Measurements from ENCODE around the gene CPSF4. TPM values are rescaled to one million over a fixed set of nuclear protein-coding genes. Genes with fewer than 3 reads are reported as not detected.

CPSF4 gene
- polyA plus RNA-seq, 6 donors from 2014 or later: 21.5 to 51.4 (median 24.5) TPM

DNA sequence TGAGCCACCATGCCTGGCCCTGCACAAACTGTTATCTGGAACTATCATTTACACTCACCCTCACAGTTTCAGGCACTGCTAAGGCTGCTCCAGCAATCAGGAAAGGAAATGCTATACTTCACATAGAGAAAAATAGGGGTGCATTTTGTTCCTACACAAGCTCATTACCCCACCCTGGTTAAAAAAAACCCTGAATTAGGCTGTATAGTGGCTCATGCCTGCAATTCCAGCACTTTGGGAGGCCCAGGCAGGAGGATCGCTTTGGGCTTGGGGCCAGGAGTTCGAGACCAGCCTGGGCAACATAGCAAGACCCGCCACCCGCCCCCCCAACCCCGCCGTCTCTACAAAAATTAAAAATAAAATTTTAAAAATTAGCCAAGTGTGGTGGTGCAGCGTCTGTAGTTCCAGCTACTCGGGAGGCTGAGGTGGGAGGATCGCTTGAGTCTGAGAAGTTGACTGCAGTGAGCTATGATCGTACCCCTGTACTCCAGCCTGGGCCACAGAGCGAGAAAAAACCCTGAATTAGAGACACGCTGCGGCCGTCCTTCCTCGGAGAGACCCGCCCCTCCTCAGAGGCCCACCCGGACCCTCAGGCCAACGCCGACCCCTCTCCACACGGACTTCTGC lies 684 bp upstream of the CPSF4 start:
- no peaks in the 10 kb centered on the region for H3K36me3 Mint-ChIP-seq
- ATAC-seq (ENCODE audit: low read depth in 2 of 2) (peak in 1 of 2 donors; percentile 17), DNase-seq (no peak)
- H3K9me3 Mint-ChIP-seq: no peaks in the 10 kb centered on the region
- no peaks in the 10 kb centered on the region for H3K27me3 Mint-ChIP-seq
- peak overlapping the region; percentile 20 to 97 (median 90) for H3K27ac Mint-ChIP-seq
- peaks cover 29 to 49% (median 39%) of the 10 kb centered on the region in 3 donors for H3K4me1 Mint-ChIP-seq
- peak overlapping the region; percentile 95 to 100 (median 98) for H3K4me3 Mint-ChIP-seq

DNA sequence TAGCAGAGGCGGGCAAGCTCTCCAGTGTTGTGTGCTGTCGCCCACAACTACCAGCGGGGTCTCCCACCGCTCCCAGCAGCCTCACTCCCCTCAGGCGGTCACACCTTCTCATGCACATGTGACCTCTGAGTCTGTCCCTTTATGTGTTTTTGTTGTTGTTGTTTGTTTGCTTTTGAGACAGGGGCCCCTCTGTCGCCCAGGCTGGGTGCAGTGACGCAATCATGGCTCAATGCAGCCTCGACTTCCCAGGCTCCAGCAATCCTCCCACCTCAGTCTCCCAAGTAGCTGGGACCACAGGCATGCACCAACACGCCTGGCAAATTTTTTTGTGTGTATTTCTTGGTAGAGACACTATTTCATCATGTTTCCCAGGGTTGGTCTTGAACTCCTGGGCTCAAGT lies 1.5 kb downstream of the CPSF4 start:
- H3K36me3 Mint-ChIP-seq: no peaks in the 10 kb centered on the region
- no peak for DNase-seq

GRCh38 chr7:99446096-99446495 lies 7.4 kb downstream of the CPSF4 start:
- H3K27ac Mint-ChIP-seq: peak overlapping the region in 1 of 6 donors; percentile 55
- no peak overlapping the region for H3K4me3 Mint-ChIP-seq

More for the DNA sequence above, 1.5 kb downstream of the CPSF4 start:
- no peaks in the 10 kb centered on the region for H3K27me3 Mint-ChIP-seq
- peak overlapping the region; percentile 95 to 100 (median 98) for H3K4me3 Mint-ChIP-seq
- ATAC-seq (ENCODE audit: low read depth in 2 of 2): no peak
- H3K9me3 Mint-ChIP-seq: no peaks in the 10 kb centered on the region
- peaks cover 37 to 56% (median 51%) of the 10 kb centered on the region in 3 donors for H3K4me1 Mint-ChIP-seq
- H3K27ac Mint-ChIP-seq: peak overlapping the region in 3 of 6 donors; percentile 55 to 98 (median 65)

GRCh38 chr7:99447943-99448342 lies 9.2 kb downstream of the CPSF4 start:
- ATAC-seq (ENCODE audit: low read depth in 2 of 2): no peak
- DNase-seq: no peak
- H3K27ac Mint-ChIP-seq: peak overlapping the region in 1 of 6 donors; percentile 89
- no peaks in the 10 kb centered on the region for H3K9me3 Mint-ChIP-seq
- no peaks in the 10 kb centered on the region for H3K27me3 Mint-ChIP-seq
- H3K4me3 Mint-ChIP-seq: no peak overlapping the region
- H3K36me3 Mint-ChIP-seq: no peaks in the 10 kb centered on the region
- H3K4me1 Mint-ChIP-seq: peaks cover 12 to 19% (median 13%) of the 10 kb centered on the region in 3 donors

More at GRCh38 chr7:99446096-99446495, 7.4 kb downstream of the CPSF4 start:
- no peaks in the 10 kb centered on the region for H3K36me3 Mint-ChIP-seq
- ATAC-seq (ENCODE audit: low read depth in 2 of 2) (no peak), DNase-seq (no peak)
- H3K27me3 Mint-ChIP-seq: no peaks in the 10 kb centered on the region
- no peaks in the 10 kb centered on the region for H3K9me3 Mint-ChIP-seq
- peaks cover 21 to 25% (median 21%) of the 10 kb centered on the region in 3 donors for H3K4me1 Mint-ChIP-seq

DNA sequence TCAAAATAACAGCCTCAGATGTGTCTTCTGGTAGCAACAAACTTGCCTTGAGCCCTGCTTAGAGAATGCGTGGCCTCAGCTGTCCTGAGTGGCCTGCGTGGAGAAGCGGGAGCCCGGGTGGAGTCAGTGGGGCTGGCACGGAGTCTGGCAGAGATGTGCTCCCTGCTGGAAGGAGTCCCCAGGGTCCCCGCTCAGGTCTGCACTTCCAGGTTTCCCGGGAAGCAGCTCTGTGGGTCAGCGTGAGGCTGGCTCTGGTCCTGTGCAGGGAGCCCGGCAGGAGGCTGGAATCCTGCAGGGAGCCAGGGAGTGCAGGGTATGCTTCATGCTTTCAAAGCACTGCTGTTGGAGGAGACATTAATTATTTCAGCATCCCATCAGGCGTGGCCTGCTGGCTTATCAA lies 10.1 kb downstream of the CPSF4 start:
- H3K9me3 Mint-ChIP-seq: no peaks in the 10 kb centered on the region
- DNase-seq (no peak), ATAC-seq (ENCODE audit: low read depth in 2 of 2) (no peak)
- no peaks in the 10 kb centered on the region for H3K27me3 Mint-ChIP-seq
- peaks cover 7 to 13% (median 9%) of the 10 kb centered on the region in 3 donors for H3K4me1 Mint-ChIP-seq
- H3K27ac Mint-ChIP-seq: no peak overlapping the region
- H3K4me3 Mint-ChIP-seq: no peak overlapping the region
- H3K36me3 Mint-ChIP-seq: peaks cover 3 to 5% of the 10 kb centered on the region in 2 donors

DNA sequence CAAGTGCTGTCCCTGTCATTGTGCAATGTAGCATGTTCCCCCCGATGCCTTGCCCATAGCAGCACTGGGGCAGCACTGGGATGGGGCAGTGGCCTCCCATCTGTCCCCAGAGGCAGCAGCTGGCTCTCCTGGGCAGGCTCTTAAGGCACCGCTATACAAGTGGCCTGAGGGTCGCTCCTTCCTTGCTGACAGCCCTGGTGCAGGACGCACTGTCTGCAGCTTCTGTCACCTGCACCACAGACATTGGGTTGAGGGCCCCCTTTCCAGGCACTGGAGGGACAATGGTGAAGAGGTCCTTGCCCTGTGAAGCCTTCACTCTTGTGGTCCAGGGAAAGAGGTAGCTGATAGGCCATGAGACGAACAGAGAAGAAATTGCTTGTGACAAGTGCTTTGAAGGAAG lies 10.6 kb downstream of the CPSF4 start:
- Mint-ChIP-seq H3K27me3 (no peaks in the 10 kb centered on the region), H3K4me3 (no peak overlapping the region), H3K27ac (peak overlapping the region in 1 of 6 donors; percentile 61), H3K9me3 (no peaks in the 10 kb centered on the region), H3K4me1 (peaks cover 6 to 9% (median 8%) of the 10 kb centered on the region in 3 donors), H3K36me3 (peaks cover 5 to 8% of the 10 kb centered on the region in 2 donors)
- ATAC-seq (ENCODE audit: low read depth in 2 of 2) (no peak), DNase-seq (no peak)

GRCh38 chr7:99451936-99452335 lies 13.2 kb downstream of the CPSF4 start:
- peaks cover 0 to 4% (median 2%) of the 10 kb centered on the region in 3 donors for H3K4me1 Mint-ChIP-seq

GRCh38 chr7:99452541-99452940 lies 13.8 kb downstream of the CPSF4 start:
- H3K4me3 Mint-ChIP-seq: no peak overlapping the region
- peaks cover 5 to 8% of the 10 kb centered on the region in 2 donors for H3K36me3 Mint-ChIP-seq
- H3K27me3 Mint-ChIP-seq: no peaks in the 10 kb centered on the region
- H3K9me3 Mint-ChIP-seq: no peaks in the 10 kb centered on the region
- peaks cover 0 to 4% (median 2%) of the 10 kb centered on the region in 3 donors for H3K4me1 Mint-ChIP-seq
- DNase-seq (no peak), ATAC-seq (ENCODE audit: low read depth in 2 of 2) (no peak)
- no peak overlapping the region for H3K27ac Mint-ChIP-seq

More at GRCh38 chr7:99451936-99452335, 13.2 kb downstream of the CPSF4 start:
- Mint-ChIP-seq H3K36me3 (peaks cover 5 to 8% of the 10 kb centered on the region in 2 donors), H3K9me3 (no peaks in the 10 kb centered on the region), H3K4me3 (no peak overlapping the region), H3K27ac (peak overlapping the region in 1 of 6 donors; percentile 49), H3K27me3 (no peaks in the 10 kb centered on the region)
- DNase-seq (no peak), ATAC-seq (ENCODE audit: low read depth in 2 of 2) (no peak)

- Mint-ChIP-seq H3K27ac (no peak overlapping the region), H3K36me3 (peaks cover 5 to 8% of the 10 kb centered on the region in 2 donors), H3K9me3 (no peaks in the 10 kb centered on the region), H3K27me3 (no peaks in the 10 kb centered on the region), H3K4me1 (peaks cover 0 to 4% (median 2%) of the 10 kb centered on the region in 3 donors), H3K4me3 (no peak overlapping the region)
- DNase-seq: no peak
- ATAC-seq (ENCODE audit: low read depth in 2 of 2): no peak
Observed at GRCh38 chr7:99453105-99453504, 14.4 kb downstream of the CPSF4 start.

DNA sequence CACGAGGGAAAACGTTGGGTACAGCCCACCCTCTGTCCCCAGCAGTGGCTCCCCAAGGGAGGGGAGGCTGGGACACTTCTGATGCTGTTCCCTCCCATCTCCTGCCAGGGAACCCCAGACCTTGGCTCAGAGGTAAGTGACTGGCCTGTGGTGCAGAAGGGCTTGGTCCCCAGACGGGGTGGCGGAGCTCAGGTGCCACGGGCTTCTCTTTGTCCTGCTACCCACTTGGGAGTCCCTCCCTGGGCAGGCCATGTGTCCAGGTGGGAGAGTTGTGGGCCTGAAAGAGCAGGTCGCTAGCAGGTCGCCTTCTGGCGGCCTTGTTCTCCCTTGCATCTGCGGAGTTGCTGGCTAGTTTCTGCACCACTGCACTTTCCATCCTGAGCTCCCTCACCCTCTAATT lies 17.1 kb downstream of the CPSF4 start:
- H3K9me3 Mint-ChIP-seq: no peaks in the 10 kb centered on the region
- H3K27ac Mint-ChIP-seq: peak overlapping the region in 1 of 6 donors; percentile 14
- peaks cover 8 to 17% (median 11%) of the 10 kb centered on the region in 3 donors for H3K4me1 Mint-ChIP-seq
- peaks cover 5 to 8% of the 10 kb centered on the region in 2 donors for H3K36me3 Mint-ChIP-seq
- no peak overlapping the region for H3K4me3 Mint-ChIP-seq
- ATAC-seq (ENCODE audit: low read depth in 2 of 2) (no peak), DNase-seq (no peak)
- H3K27me3 Mint-ChIP-seq: no peaks in the 10 kb centered on the region

DNA sequence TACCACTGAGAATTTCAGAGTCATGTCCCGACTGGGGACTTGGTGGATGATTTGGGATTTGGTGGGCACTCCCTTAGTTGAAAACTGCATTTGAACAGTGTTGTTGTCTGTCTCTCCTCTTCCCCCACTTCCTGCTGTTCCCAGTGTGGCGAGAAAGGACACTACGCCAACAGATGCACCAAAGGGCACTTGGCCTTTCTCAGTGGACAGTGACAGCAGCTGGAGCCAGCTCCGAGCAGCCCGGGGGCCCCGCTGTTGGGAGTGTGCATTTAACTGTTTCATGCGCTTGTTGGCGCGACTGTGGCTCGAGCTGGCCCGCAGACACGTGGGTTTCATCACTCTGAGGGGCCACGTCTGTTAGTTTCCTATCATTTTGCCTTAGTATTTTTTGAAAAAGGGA lies 17.5 kb downstream of the CPSF4 start:
- H3K36me3 Mint-ChIP-seq: peaks cover 5 to 8% of the 10 kb centered on the region in 2 donors
- peak overlapping the region in 1 of 6 donors; percentile 11 for H3K27ac Mint-ChIP-seq
- DNase-seq: no peak
- H3K9me3 Mint-ChIP-seq: no peaks in the 10 kb centered on the region
- H3K4me3 Mint-ChIP-seq: no peak overlapping the region
- peaks cover 11 to 17% (median 11%) of the 10 kb centered on the region in 3 donors for H3K4me1 Mint-ChIP-seq
- ATAC-seq (ENCODE audit: low read depth in 2 of 2): no peak
- H3K27me3 Mint-ChIP-seq: no peaks in the 10 kb centered on the region

- Mint-ChIP-seq H3K36me3 (peaks cover 5 to 8% of the 10 kb centered on the region in 2 donors), H3K4me1 (peaks cover 10 to 19% (median 11%) of the 10 kb centered on the region in 3 donors), H3K27ac (peak overlapping the region in 1 of 6 donors; percentile 87), H3K27me3 (no peaks in the 10 kb centered on the region), H3K4me3 (peak overlapping the region in 1 of 8 donors; percentile 15), H3K9me3 (no peaks in the 10 kb centered on the region)
- ATAC-seq (ENCODE audit: low read depth in 2 of 2) (no peak), DNase-seq (no peak)
Observed at GRCh38 chr7:99457050-99457649, 18.4 kb downstream of the CPSF4 start.

- Mint-ChIP-seq H3K27ac (no peak overlapping the region), H3K4me3 (no peak overlapping the region), H3K36me3 (peaks cover 5 to 8% of the 10 kb centered on the region in 2 donors), H3K4me1 (peaks cover 11 to 26% (median 16%) of the 10 kb centered on the region in 3 donors), H3K9me3 (no peaks in the 10 kb centered on the region), H3K27me3 (no peaks in the 10 kb centered on the region)
- DNase-seq (no peak), ATAC-seq (ENCODE audit: low read depth in 2 of 2) (no peak)
Observed at GRCh38 chr7:99457650-99458493, 19.1 kb downstream of the CPSF4 start.

All from naive B cell (primary cell).